DMS 273 (cell line): Measurements from ENCODE around the gene SRBD1.

Experiments used
- DNase-seq: peaks from one replicate; lab custom pipeline; 2025; ENCODE audit not compliant: unreplicated experiment; lab: John Stamatoyannopoulos, UW

The SRBD1 gene

GRCh38 chr2:45554742-45555140 lies 56.3 kb downstream of the SRBD1 start:
- DNase-seq = no peak

- DNase-seq = no peak
Observed at GRCh38 chr2:45554073-45554741, 56.9 kb downstream of the SRBD1 start.

GRCh38 chr2:45551862-45552261 lies 59.2 kb downstream of the SRBD1 start:
- DNase-seq = no peak

- DNase-seq = no peak
Observed at GRCh38 chr2:45545943-45546342, 65.1 kb downstream of the SRBD1 start.

DNA sequence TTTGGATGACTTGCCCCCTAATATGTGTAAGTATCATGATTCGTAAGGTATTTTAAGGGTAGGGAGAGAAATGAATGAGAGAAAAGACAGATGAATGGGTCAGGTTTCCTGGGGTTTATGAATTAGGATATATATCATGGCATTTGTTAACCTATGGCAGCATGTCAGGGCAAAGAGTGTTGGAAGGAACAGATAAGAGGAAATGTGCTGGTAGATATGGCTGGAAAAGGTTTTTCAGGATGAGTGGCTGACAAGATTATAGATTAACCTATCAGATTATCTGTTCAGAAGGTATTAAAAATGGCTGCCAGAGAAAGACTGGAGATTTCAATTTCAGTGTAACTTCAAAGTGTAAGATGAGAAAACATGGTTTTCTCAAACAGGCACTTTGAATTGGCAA lies 67.8 kb downstream of the SRBD1 start:
- no peak for DNase-seq

DNA sequence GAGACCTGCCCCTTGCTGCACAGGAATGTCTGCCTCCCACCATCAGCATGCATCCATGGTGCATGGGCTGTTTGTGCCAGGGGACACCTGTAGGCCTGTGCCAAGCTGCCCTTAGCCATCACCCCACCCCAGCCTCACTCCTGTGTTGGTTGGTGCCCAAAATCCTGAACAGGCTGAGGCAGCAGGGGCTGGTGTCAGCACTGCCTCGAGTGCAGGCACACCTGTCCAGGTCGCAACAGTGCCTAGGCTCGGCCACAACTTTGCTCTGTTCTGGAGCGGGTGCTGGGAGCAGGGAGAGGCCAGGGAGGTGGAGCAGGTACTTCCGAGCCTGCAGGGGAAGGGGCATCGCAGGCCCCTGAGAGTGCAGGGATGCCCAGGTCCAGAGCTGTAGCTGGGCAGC lies 69.1 kb downstream of the SRBD1 start:
- DNase-seq = no peak

GRCh38 chr2:45541450-45541849 lies 69.6 kb downstream of the SRBD1 start:
- peak; percentile 5 for DNase-seq

GRCh38 chr2:45540942-45541341 lies 70.1 kb downstream of the SRBD1 start:
- no peak for DNase-seq

DNA sequence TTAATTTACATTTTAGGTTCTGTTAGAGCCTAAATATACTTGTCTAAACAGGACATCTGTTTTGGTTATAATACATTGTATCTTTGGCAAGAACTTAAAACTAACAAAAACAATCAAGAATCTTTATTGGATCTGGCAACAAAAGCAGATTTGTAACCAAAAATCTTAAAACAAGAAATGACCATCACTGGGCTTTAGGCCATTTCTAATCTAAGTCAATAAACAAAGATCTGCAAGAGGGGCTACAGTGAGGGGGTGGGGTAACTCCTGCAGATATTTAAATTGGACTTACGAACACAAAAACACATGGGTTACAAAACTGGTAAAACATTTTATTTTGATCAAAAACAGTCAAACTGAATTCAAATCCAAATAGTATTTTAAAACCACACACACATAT lies 77.3 kb downstream of the SRBD1 start:
- no peak for DNase-seq

GRCh38 chr2:45532181-45532580 lies 78.9 kb downstream of the SRBD1 start:
- no peak for DNase-seq

- DNase-seq = no peak
Observed at GRCh38 chr2:45524016-45524415, 87.1 kb downstream of the SRBD1 start.

- no peak for DNase-seq
Observed at GRCh38 chr2:45518546-45518945, 92.5 kb downstream of the SRBD1 start.

- no peak for DNase-seq
Observed at GRCh38 chr2:45510701-45511420, 100.2 kb downstream of the SRBD1 start.

GRCh38 chr2:45506756-45507155 lies 104.3 kb downstream of the SRBD1 start:
- no peak for DNase-seq

DNA sequence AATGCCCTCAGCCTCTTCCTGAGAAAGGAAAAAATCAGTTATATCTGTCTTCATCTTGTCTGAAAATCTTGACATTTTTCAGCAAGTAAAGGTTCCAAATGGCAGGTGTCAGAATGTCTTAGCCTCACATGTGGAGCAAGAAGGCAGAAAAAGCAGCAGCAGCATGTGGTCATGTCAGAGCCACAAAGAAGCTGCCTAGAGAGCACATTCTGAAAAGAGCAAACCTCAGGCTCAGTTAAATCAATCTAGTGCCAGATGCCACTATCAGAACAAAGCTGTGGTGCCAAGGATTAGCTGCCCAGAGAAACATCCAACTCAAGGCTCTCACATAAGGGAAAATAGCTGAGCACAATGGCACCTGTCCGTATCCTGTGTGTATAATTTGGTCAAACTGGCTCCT lies 105.9 kb downstream of the SRBD1 start:
- DNase-seq = peak; percentile 71

DNA sequence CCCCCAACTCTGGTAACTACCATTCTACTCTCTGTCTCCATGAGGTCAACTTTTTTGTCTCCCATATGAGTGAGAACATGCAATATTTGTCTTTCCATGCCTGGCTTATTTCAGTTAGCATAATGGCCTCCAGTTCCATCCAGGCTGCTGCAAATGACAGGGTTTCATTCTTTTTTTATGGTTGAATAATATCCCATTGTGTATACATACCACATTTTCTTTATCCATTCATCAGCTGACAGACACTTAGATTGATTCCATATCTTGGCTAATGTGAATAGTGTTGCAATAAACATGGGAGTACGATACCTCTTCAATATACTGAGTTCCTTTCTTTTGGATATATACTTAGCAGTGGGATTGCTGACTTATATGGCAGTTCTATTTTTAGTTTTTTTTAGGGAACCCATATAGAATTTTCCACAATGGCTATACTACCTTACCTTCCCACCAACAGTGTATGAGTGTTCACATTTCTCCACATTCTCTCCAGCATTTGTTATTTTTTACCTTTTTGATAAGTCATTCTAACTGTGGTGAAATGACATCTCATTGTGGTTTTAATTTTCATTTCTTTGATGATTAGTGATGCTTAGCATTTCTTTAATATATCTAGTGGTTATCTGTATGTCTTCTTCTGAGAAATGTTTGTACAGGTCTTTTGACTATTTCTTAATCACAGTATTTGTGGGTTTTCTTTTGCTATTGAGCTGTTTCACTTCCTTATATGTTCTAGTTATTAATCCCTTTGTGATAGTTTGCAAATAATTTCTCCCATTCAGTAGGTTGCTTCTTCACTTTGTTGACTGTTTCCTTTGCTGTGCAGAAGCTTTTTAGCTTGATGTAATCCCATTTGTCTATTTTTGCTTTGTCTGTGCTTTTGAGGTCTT lies 112.2 kb downstream of the SRBD1 start:
- no peak for DNase-seq

GRCh38 chr2:45497355-45497754 lies 113.7 kb downstream of the SRBD1 start:
- peak; percentile 85 for DNase-seq

DNA sequence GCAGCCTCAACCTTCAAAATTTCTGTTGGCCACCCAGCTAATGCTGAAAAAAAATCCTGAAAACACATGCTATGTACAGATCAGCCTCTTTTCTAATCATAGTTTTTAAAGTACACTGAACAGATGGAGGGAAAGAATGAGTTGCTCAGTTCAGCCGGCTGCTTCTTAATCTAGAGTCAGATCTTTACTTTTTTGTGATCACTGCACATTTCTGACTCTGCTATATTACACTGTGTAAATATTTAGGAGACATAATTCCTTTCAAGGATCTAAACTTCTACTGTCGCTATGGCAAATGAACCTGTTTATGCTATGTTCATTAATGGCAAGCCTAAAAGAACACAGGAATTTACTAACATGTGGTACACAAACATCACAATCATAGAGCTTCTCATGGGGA lies 114.2 kb downstream of the SRBD1 start:
- DNase-seq = peak; percentile 71

DNA sequence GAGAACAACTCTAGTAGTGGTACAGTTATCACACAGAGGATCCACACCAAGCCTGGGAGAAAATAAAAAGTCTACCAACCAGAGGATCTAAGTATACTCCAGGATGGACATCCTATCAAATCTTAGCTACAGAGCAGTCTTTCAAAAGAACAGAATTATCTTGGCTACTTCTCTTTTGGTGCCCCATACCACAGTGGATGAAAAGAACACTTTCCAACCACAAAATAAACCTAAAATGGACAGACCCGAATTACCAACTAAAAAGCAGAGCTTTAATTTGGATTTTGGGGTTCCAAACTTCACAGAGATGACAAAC lies 116.1 kb downstream of the SRBD1 start:
- no peak for DNase-seq

DNA sequence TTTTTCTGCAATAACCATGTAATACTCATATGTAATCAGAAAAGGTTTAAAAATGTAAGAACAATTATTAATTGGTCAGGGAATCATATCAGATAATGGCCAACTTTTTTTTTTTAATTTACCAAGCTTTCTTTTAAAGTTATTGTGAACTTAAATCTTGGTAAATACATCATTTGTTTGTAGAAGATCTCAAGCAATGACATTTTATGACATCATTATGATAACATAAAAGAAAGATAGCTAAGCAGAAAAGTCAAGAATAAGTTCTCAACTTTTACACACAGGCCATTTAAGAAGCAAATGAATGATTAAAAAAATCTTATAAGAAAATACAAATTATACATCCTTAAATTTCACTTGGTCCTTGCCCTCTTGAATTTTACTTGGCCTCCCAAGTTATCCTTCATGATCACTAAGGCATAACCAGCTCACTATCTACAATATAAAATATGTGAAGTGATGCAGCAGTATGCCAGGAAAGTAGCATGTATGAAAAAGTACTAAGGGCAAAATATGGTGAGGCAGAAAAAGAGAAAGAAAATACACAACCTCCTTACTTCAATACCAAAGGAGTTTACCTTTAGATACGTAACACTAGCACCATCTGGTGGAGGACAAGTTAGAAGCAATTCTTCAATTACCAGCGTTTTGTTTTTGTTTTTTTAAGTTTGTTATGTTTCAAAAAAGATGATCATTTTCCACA lies 116.6 kb downstream of the SRBD1 start:
- DNase-seq = peak; percentile 87

GRCh38 chr2:45484965-45485364 lies 126.1 kb downstream of the SRBD1 start:
- no peak for DNase-seq
